HL-60/S4 (cell line): Measurements from ENCODE around the gene RANBP17.

Source experiments
- in situ Hi-C: fragments of 300-500 bp; cut with MboI; formaldehyde crosslinking; loops from 2 replicates; pipeline ENCODE4 v1.14.3; 2022; ENCODE audit warnings: low sequenced_read_pairs

The RANBP17 gene

DNA sequence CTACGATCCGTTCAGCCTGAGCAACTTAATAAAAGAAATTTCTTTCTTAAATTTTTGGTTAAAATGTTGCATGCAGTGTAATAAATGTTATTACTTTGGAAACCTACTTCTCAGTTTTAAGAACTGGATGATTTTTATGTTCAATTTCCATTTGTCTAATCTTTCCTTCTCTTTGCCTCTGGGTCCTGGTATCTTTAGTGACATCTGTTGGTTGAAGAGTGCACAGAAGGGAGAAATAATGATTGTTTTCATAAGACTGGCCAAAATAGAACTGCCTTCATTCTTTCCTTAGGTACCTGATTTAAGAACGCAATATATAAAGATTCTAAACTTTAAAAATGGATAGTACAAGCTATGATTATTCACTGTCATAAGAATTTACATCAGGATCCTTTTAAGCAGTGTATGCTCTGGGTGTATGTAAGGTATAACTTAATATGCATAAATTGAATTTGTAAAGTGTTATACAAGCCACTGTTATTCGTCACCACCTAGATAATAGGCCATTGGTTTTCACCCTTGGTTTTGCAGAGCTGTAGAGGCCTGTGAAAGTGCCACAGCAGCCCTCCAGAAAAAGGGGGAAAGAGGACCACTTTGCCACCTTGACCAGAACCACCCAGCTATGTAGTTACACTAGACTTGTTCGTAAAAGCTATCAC lies 364.4 kb downstream of the RANBP17 start:
- in situ Hi-C loops: no loop called here

DNA sequence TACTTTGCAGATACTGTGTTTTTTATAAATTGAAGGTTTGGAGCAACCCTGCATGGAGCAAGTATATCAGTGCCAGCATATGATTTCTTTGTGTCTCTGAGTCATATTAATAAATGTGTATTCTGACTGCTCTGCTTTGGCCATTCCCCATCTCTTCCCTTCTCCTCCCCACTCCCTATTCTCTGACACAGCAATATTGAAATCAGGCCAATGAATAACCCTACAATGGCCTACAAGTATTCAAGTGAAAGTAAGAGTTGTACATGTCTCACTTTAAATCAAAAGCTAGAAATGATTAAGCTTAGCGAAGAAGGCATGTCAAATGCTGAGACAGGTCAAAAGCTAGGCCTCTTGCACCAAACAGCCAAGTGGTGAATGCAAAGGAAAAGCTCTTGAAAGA lies 365.0 kb downstream of the RANBP17 start:
- in situ Hi-C loops: no loop called here

GRCh38 chr5:171236651-171237050 lies 374.8 kb downstream of the RANBP17 start:
- in situ Hi-C loops: no loop called here

GRCh38 chr5:171242521-171242920 lies 380.7 kb downstream of the RANBP17 start:
- in situ Hi-C loops: no loop called here

DNA sequence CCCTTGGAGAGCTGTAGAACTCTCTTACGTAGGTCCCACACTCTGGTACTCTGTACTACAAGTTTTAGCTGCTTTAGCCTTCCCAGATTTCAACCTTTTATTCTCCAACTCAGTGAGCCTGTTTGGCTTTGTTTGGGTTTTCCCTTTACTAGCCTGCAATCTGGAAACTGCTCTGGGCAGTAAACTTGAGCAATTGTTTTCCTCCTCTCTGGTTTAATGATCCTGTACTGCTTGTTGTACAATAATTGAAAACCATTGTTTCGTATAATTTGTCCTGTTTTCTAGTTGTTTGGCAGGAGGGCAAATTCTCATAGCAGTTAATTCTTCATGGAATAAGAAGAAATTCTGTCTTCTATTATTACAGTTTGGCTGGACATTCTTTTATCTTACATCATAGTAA lies 384.4 kb downstream of the RANBP17 start:
- in situ Hi-C loops: no loop called here

DNA sequence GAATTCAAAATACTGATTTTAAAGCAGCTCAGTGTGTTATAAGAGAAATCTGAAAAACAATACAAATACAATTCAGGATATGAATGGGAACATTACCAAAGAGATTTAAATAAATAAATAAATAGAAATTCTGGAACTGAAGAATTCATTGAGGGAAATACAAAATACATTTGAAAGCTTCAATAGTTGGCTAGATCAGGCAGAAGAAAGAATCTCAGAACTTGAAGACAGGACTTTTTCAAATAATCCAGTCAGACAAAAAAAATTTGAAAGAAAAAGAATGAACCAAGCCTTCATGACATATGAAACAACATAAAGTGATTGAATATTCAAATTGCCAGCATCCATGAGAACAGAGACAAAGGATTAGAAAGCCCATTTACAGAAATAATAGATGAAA lies 387.6 kb downstream of the RANBP17 start:
- in situ Hi-C loops: no loop called here

DNA sequence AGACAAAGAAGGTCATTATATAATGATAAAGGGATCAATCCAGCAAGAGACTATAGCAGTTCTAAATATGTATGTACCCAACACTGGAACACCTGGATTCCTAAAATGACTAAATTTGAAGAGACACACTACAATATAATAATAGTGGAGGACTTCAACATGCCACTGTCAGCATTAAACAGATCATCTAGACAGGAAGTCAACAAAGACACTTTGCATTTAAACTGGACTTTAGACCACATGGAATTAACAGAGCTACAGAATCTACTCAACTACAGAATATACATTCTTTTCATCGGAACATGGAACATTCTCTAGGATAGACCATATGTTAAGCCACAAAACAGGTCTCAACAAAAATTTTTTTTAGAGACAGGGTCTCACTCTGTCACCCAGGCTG lies 388.9 kb downstream of the RANBP17 start:
- in situ Hi-C loops: no loop called here

- in situ Hi-C loops: no loop called here
Observed at GRCh38 chr5:171251519-171251918, 389.7 kb downstream of the RANBP17 start.

DNA sequence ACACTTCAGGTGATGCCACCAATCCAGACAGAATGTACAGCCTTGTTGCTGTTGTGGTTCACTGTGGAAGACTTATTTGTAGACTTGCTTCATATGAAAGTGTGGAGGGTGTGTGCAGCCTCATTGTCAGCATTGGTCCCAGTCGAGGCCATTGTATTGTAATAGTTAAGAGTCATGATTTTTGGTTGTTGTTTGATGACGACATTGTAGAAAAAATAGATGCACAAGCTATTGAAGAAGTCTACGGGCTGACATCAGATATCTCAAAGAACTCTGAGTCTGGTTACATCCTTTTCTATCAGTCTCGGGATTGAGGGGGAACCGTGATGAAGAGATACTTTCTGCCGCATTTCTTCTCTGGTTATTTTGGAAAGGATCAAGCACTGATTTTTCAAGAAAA lies 390.9 kb downstream of the RANBP17 start:
- in situ Hi-C loops: no loop called here

- in situ Hi-C loops: no loop called here
Observed at GRCh38 chr5:171258737-171259415, 397.1 kb downstream of the RANBP17 start.

GRCh38 chr5:171261361-171261760 lies 399.5 kb downstream of the RANBP17 start:
- in situ Hi-C loops: no loop called here

DNA sequence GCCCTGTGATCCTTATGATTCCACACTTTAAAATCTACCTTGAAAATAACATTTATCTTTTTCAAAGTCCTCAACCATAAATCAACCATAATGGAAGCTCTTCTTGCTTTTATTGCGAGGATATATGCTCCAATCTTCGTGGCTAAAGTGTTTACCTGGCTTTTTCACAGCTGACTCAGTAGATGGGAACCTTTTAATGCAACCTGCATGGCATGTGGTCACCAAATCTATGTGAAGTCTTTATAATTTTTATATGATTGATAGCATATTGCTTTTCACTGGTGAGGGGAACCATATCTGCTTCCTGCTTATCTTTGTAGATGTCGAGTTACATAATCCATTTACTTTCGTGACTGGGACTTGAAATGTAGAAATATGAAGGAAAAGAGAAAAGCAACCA lies 400.1 kb downstream of the RANBP17 start:
- in situ Hi-C loops: no loop called here

- in situ Hi-C loops: no loop called here
Observed at GRCh38 chr5:171263181-171263580, 401.4 kb downstream of the RANBP17 start.

- in situ Hi-C loops: no loop called here
Observed at GRCh38 chr5:171264843-171265242, 403.0 kb downstream of the RANBP17 start.

GRCh38 chr5:171268700-171269620 lies 407.1 kb downstream of the RANBP17 start:
- in situ Hi-C loops: no loop called here

- in situ Hi-C loops: no loop called here
Observed at GRCh38 chr5:171269717-171270116, 407.9 kb downstream of the RANBP17 start.

DNA sequence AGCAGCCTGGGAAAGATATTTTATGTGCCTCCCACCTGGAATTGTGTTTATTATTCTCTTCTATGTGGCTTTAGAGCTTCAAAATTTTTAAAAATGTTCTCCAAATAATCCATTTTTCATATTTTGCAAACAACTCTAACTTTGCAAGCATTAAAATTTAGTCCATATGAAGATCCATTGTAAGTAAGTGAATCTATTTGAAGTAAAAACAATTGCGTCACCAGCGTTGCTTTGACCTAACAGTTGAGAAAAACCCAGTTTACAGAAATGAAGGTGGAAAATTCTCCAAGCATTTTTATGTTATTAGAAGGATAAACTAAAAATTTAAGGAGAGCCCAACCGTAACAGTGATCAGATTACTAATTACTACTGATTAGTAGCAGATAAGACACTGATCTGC lies 408.3 kb downstream of the RANBP17 start:
- in situ Hi-C loops: no loop called here

DNA sequence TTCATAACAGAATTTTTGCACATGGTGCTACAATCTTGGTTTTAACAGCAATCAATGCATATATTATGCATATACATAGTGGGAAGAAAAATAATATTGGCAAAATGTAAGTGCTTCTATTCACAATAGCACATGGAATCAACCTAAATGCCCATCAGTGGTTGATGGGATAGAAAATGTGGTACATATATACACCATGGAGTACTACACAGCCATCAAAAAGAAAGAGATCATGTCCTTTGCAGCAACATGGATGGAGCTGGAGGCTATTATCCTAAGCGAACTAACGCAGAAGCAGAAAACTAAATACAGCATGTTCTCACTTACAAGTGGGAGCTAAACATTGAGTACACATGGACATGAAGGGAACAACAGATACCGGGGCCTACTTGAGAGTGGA lies 410.0 kb downstream of the RANBP17 start:
- in situ Hi-C loops: no loop called here

DNA sequence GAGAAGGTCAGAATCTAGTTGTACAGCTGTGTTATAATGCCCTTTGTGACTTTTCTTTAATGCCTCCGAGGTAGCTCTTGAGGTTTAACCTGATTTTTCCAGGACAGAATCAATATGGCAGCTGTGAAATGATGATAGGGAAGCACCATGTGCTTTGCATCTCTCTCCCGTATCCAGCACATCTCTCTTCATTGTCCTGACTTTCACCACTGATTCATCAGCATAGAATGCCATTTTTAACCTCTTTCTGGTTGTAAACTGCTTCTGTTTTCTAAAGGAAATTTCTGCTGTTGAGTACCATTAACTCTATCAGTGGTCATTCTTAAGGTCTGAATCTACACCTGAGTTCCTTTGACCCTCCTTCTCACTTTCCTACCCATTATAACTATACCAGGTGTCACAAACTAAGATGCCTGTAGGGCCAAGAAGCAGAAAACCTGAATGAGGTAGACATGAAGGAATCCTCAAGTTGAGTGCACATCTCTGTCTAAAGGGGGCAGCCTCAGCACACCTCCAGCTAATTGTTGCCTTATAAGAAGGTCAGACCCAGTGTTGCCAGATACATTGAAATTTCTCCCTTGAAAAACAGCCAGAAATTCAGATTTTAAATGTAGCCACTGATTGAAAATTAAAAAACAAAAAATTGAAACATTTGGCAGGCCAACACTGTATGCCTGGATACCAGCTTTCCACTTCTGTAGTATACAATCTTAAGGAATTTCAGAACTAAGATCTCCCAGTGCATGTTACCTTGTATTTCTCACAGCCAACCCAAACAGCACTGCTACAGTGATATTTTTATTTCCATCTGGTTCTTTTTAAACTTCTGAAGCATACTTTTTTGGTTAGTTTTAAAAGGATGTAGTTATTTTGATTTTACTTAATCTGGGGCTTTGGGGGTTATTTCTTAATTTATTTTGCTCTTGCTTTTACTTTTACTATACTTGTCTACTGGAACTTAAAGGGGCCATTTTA lies 411.5 kb downstream of the RANBP17 start:
- in situ Hi-C loops: no loop called here

GRCh38 chr5:171275841-171276544 lies 414.2 kb downstream of the RANBP17 start:
- in situ Hi-C loops: no loop called here
